ENCODE results near the gene COTL1.
"Not testable (repeated sequence)": the region's sequence is repeated elsewhere in the genome, so short reads cannot be mapped to it uniquely, and the experiment has no call there.

Gene COTL1

DNA sequence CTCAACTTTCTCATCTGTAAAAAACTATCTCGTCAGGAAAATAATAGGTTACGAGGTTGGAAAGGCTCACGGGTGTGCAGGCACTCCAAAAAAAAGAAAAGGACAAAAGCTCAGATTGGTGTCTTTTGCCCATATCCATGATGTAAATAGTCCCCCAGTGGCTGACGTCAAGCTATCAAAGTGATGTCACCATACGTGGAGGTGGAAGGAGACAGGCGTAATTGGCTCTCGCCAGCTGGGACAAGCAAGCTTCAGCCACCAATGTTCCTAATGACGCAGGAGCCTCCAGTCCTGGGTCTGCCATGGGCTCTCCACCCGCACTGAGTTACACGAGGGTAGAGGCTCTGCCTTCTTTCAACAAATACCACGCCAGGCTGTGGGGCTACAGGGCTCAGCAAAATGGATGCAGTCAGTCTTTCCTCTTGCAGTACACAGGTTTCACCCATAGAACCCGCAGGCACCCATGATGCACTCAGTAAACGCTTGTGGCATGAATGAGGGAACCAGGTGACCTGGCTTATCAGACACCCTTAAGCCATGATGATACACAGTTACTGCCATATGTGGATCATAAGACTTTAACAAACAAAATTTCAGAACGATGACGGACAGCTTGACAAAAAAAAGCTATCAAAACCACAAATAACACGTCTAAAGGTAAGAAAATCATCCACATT lies 50.5 kb downstream of the COTL1 start:
- DNase-seq: no peak

DNA sequence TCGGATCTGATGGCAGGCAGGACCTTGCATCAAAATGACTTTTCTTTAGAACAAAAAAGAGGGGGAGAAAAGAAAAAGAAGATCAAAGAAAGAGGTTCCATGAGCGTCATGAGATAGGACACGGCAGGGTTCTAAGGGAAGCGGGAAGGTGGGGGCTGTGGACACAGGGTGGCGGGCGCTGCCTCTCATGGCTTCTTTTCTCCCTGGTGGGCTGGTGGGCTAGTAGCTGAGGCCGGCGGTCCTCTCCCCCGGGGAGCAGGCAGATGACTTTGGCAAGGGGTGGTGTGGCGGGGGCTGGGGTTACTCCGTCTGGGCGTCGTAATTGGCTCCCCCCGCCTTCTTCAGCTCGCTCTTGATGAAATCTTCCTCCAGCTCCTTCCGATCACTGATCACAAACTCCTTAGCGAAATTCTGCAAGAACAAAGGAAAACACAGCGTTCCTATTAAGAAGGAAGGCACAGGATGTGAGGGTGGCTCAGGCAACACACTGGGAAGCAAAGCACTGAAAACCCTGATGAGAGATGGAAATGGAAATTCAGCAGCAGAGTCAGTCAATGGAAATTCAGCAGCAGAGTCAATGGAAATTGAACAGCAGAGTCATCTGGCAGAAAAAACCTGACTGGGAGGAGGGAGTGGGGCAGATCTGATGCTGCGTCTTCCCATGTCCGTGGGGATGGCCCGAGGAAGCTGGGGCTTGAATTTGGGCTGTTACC lies 51.2 kb downstream of the COTL1 start:
- no peak for DNase-seq

- DNase-seq: no peak
Observed at GRCh38 chr16:84565669-84566495, 52.0 kb downstream of the COTL1 start.

DNA sequence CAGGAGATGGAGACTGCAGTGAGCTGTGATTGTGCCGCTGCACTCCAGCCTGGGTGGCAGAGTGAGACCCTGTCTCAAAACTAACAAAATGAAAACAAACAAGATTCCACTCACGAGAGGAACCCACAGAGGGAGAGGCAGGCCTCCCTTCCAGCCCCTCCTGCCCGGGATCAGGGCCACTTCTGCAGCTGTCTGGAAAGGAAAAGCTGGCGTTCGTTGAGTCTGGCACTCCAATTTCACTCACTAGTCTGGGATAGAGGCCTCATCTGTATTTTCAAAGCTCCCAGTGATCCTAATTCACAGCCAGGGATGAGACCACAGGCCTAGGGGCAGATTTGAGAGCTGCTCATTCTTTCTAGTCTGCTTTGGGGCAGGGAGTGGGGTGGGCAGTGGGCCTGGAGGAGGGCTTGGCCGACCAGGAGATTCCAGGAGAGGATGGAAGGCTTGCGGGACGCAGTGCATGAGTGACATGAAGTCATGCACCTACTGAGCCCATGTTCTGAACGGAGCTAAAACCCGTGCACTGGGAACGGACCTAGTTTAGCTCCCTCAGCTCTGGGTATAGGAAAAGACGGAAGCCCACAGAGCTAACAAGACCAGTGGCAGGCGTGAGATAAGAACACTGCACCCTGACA lies 54.0 kb downstream of the COTL1 start:
- DNase-seq: no peak

DNA sequence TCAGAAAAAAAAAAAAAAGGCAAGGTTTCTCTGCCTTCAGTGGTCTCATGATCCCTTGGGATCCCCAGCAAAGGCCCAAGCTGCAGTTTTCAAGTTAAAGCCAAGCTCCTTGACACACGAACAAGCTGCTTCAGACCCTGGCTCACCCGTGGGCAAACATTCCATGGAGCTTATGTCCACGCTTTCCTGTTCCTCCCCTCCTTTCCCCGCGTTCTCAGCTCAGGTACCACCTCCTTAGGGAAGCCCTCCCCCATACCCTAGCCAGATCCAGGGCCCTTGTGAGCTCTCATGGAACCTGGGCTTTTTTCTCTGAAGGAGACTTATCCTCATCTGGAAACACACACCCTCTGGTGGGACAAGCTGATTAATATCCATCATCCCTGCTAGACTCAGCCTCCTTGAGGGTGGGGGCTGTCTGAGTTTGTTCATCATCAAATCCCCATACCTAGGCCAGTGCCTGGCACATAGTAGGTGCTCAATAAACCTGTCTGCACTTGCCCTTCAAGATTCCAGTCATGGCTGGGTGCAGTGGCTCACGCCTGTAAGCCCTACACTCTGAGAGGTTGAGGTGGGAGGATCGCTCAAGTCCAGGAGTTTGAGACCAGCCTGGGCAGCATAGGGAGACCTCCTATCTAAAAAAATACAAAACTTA lies 54.7 kb downstream of the COTL1 start:
- no peak for DNase-seq

- DNase-seq: peak in 1 of 2 donors; percentile 12
Observed at GRCh38 chr16:84562174-84562815, 55.6 kb downstream of the COTL1 start.

- no peak for DNase-seq
Observed at GRCh38 chr16:84561291-84561690, 56.6 kb downstream of the COTL1 start.

GRCh38 chr16:84560269-84560668 lies 57.6 kb downstream of the COTL1 start:
- DNase-seq: no peak

DNA sequence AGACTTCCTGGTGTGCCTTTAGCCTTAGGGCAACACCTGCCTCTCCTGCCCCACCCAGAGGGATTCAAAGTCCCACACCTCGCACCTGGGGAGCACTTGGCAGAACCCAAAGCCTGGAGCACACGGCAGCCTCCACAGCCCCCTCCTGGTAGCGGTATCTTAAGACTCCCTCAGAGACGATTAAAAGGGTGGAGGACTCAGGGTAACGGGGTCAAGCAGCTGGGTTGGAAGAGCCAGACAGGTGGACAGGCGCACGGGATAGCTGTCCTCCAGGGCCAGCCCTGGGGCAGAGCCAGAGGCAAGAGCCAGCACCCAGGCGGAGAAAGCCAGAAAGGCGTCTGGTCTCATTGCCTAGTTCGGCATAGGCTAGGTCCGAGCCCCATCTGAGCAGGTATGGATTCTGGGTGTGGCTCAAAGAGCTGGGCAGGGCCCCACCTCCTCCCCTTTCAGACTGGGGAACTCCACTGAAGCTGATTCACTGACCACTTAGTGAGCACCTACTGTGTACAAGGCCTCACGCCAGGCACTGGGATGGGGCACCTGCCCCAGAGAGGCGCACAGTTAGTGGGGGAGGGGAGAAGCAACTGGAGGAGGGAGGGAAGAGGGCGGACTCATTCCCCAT lies 58.5 kb downstream of the COTL1 start:
- no peak for DNase-seq

DNA sequence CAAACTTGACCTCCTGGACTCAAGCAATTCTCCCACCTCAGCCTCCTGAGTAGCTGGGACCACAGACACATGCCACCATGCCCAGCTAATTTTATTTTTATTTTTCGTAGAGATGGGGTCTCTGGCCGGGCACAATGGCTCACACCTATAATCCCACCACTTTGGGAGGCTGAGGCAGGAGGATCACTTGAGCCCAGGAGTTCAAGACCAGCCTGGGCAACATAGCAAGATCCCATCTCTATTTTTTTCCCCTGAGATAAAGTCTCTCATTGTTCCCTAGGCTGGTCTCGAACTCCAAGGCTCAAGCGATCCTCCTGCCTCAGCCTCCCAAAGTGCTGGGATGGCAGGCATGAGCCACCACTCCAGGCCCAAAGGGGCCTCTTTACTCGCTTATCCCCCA lies 59.0 kb downstream of the COTL1 start:
- not testable (repeated sequence) for DNase-seq

GRCh38 chr16:84557504-84557903 lies 60.4 kb downstream of the COTL1 start:
- DNase-seq: no peak

DNA sequence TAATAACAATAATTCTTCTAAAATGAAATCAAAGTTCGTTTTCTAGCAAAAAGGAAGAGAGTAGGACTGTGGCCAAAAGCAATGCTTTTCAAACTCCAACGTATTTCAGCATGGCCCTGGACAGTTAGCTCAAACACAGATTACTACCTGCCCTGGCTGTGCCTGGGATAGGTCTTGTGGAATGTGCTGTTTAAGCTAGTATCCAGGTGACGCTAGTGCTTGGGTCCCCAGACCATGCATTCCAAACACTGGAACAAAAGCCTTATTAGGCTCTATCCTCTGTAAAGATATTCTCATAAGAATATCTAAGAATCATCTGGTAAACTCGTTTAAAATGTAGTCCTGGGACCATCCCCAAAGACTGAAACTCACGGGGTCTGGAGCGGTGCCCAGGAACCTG lies 60.8 kb downstream of the COTL1 start:
- DNase-seq: no peak

DNA sequence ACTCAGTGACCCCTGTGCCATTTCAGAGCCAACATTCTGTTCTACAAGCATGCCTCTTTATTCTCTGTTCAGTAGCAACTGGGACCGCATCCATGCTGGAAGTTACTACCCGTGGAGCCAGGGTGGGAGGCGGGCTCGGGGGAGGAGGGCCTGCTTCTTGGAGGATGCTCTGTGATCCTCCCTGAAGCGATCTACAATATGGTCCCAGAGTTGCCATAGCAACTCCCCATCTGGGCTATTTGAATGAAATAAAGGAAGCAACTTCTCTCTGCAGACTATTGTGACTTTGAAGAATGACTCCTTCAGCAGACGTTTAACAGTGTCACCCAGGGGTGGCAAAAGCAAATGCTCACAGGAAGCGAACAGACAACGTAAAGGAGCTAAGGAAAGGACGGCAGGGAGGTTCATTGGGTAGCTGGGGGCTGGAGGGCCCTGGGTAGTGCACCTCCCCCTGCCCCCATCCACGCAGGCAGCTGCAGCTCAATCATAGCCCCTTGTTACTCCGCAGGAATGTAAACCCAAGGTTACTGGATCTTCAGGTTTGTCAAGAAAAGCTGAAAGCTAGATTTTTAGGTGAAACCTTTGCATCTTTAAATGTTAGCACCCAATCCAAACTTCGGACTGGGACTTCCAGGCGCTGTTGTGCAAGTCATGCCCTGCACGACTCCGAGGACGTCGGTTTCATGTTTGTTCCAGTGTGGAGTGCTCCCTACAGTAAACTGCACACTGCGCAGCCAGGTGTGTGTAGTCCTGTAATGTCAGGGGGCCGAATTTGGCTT lies 62.3 kb downstream of the COTL1 start:
- no peak for DNase-seq

DNA sequence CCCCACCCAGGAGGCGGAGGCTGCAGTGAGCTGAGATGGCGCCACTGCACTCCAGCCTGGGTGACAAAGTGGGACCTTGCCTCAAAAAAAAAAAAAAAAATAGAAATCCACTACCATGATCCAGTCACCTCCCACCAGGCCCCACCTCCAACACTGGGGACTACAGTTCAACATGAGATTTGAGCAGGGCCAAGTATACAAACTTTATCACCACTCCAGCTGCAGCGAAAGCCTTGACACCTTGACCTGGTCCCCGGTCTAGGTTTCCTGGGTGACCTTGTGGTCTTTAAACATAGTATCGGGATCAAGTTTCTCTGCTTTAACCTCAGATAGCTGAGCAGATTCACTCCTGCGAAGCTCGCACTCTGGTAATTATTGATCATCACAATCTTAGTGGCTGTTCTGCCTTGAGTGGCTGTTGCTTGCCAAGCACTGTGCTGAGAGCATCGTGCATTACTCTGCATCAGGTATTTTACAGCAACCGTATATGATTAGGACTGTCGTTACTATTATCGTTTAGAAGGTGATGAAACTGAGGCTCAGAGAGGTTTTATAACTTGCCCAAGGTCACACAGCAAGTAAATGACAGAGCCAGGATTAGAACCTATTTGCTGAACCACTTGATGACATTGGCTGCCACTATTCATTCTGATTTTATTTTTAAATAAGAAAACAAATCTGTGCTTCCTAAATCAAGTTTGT lies 63.1 kb downstream of the COTL1 start:
- DNase-seq: no peak

- peak in 1 of 2 donors; percentile 38 for DNase-seq
Observed at GRCh38 chr16:84553873-84554399, 63.9 kb downstream of the COTL1 start.

DNA sequence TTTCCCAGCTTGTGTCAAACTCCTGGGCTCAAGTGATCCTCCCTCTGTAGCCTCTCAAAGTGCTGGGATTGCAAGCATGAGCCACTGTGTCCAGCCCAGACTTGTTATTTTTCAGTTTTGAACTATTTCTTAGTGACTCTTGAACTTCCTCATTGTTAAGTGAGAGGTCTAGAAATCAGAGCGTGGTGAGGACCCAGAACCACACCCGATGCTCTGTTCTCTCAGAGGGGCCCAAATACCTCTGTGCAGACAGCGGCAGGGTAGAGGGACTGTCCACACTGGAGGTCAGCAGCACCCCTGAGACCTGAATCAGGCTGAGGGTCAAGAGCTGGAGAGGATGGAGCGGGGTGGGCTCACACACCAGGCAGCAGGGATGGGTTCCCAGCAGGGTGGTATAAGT lies 65.7 kb downstream of the COTL1 start:
- DNase-seq: no peak

GRCh38 chr16:84550096-84550495 lies 67.8 kb downstream of the COTL1 start:
- no peak for DNase-seq

- DNase-seq: peak in 1 of 2 donors; percentile 53
Observed at GRCh38 chr16:84548971-84549844, 68.7 kb downstream of the COTL1 start.

GRCh38 chr16:84548508-84548907 lies 69.4 kb downstream of the COTL1 start:
- DNase-seq: no peak
